Measurements from ENCODE around the gene GUK1.

GUK1 gene, protein sequence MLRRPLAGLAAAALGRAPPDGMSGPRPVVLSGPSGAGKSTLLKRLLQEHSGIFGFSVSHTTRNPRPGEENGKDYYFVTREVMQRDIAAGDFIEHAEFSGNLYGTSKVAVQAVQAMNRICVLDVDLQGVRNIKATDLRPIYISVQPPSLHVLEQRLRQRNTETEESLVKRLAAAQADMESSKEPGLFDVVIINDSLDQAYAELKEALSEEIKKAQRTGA
- 78.5 to 165 (median 110) reads per million in 17 experiments for total RNA-seq

DNA sequence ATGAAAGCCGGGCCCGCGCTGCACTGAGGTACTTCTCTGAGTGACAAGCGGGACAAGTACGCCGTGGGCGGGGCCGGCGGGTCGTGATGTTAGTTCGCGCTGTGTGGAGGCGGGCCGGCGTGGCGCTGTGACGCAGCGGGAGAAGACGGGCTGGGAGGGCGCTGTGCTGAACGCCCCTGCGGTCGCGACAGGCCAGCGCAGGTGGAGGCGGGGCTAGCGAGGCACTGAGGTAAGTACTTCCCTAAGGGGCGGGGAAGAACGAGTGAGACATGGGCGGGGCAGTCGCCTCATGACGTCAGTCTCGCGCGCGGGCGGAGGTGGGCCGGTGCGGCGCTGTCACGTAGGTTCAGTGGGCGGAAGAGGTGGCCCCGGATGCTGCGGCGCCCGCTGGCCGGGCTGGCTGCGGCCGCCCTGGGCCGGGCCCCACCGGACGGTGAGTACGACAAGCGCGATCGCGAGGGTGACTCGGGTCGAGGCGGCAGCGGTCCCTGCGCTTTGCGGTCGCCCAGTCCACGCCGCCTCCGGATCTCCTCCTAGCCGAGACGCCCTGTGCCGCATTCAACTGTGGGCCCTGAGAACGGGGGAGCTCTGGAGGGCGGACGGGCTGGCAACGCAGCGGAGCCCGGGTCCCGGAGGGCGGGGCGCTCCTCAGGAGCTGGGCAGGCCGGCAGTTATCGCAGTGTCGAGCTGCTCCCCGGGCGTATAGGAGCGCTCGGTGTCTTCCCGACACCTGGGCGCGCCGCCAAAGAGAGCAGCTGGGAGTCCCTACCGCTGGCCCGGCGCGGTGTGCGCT, at the start of gene GUK1:
GUK1 (plus strand) TSS at position 349 of the 793 bp plus-strand sequence; CDS start at position 373, 24 bp downstream.
- peak; percentile 100 for DNase-seq

DNA sequence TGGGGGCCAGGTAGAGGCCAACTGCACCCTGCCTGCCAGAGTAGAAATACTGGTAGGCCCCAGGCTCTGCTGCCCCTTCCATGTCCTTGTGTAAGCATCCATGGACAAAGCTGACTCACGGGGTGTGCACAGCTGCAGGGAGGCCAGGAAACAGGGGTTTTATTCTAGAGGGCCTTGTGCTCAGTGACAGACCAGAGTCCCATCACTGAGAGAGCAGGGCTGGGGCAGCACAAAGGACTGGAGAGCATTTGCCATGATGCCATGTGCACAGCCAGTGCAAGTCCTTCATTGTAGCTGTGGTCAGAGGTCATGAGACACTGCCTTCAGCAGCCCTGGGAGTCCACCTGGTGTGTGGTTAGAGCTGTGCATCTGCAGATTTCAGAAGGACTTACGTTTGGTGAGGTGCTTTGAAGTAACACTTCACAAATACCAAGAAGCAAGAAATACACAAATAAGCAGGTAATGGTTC, 49.4 kb upstream of the GUK1 start:
- no peak for DNase-seq

DNA sequence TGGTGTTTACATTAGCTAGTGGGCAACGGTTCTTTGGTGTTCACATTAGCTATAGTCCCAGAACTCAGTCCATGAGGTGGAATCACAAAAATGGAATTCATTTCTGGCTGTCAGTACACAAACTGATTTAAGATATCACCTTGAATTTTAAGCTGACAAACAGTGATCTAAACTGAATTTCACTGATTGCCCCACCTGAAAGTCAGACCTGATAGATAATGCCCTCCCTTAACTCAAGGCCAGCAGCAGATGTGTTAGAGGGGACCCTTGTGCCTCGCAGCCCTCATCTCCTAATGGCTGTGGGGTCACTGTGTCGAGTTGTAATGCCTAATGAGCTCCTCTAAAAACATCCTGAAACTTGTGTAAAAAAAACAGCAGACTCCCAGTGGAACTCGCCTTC, 49.0 kb upstream of the GUK1 start:
- DNase-seq: no peak

DNA sequence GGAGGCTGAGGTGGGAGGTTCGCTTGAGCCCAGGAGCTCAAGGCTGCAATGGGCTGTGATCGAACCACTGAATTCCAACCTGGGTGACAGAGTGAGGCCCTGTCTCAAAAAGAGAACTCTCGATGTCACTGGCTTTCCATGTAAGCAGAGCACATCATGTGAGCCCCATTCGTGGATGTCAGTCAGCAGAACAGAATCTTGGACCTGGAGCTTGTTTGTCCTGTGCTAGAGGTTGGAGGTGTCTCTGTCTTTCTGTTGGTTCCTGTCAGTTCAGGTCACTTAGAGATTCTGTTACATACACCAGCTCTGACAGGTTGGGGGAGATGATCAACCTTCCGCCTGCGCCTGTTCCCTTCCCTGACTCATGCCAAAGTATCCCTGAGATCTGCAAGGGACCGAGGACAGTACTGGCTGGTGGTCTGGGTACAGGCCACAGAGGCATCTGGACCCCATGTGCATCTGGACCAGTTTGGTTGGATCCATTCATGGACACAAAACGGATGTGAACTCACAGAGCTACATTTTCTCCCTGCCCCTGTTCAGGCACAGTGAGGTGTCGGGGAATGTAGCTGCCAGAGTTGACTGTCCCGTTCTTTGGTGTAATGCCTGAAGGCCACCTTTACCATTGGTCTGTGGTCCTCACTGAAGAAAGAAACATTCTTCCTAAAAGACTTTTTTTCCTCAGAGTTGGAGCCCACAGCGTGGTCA, 47.6 kb upstream of the GUK1 start:
- DNase-seq: no peak

DNA sequence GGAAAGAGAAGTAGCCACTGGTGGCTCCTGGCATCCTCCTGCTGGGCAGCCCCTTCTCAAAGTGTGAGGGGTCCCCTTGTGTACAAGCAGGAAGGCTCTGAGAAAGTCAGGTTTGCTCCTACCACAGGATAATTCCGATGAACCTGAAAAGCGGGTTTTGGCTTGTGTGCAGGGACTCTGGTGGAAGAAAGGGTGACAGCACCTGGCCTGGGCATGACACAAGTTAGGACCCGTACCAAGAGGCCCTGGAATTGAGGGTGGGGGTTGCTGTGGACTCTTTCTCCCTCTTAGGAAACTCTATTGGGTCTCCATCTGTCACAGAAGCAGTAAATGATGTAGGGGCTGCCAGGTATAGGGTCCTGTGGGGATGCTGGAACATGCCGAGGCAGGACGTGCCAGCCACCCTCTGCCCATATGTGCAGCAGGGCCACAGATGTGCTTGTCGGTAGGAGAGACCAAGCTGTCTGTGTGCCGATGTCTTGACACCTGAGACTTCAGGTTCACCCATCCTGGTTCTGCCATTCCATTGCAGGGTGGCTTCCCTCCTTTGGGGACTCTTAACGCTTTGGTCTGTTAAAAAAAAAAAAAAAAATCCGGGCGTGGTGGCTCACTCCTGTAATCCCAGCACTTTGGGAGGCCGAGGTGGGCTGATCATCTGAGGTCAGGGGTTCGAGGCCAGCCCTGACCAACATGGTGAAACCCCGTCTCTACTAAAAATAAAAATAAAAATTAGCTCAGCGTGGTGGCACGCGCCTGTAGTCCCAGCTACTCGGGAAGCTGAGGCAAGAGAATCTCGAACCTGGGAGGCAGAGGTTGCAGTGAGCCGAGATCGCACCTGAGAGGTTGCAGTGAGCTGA, 46.8 kb upstream of the GUK1 start:
- DNase-seq: no peak

DNA sequence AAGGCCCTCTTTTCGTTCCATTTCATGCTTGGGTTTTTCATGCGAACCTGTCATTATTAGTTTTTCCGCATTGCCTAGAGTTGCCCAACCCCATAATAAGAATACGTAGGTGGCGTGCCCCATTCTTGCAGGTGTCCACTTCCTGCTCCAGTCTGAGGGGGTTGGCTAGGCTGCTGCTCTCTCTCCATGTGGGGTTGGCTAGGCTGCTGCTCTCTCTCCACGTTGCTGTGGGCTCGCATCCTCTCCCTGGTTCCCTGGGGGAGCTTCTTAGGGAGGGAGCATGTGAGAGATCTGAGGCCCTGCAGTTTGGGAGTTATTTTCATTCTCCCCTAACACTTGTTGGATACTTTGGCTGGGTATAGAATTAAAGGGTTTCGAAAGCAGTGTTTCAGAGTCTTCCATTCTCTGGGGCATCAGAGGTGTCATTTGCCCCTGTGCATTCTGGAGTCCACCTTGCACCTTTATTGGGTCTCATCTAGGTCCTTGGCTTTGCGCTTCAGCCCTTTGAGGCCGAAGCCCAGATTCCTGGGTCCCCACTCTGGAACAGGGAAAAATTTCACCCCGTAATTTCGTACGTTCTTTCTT, 45.6 kb upstream of the GUK1 start:
- DNase-seq: no peak

DNA sequence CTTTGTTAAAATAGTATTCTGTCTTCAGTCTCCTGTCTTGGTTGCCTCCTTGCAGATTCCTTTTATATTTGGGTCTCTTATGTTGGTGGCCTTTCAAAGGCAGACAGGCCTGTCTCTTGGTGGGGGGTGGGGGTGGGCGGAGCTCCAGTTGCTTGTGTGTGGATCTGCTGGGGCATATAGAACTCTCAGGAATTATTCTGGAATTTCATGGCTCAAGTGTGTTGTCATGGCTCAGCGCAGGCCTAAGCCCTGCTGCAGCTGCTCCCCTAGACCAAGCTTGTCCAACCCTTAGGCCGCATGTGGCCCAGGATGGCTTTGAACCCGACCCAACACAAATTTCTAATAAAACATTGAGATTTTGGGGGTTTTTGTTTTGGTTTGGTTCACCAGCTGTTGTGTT, 44.9 kb upstream of the GUK1 start:
- DNase-seq: no peak

DNA sequence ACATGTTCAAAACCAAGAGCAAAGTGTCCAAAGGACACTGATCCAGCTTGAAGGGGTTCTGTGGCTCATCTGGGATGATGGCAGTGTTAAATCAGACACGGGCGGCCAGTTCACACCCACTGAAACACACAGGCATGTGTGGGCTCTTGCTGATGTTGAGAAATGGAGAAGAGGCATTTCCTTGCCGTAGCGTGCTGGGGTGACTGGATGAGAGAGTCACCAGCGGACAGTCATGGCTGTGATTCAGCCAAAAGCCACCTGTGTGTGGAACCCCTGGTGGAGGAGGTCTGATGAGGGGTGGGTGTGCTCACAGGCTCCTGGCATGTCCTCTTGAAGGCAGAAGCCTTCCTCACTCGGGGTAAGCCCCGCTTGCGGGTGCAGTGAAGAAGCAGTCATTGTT, 44.1 kb upstream of the GUK1 start:
- peak; percentile 47 to 74 (median 69) for DNase-seq

DNA sequence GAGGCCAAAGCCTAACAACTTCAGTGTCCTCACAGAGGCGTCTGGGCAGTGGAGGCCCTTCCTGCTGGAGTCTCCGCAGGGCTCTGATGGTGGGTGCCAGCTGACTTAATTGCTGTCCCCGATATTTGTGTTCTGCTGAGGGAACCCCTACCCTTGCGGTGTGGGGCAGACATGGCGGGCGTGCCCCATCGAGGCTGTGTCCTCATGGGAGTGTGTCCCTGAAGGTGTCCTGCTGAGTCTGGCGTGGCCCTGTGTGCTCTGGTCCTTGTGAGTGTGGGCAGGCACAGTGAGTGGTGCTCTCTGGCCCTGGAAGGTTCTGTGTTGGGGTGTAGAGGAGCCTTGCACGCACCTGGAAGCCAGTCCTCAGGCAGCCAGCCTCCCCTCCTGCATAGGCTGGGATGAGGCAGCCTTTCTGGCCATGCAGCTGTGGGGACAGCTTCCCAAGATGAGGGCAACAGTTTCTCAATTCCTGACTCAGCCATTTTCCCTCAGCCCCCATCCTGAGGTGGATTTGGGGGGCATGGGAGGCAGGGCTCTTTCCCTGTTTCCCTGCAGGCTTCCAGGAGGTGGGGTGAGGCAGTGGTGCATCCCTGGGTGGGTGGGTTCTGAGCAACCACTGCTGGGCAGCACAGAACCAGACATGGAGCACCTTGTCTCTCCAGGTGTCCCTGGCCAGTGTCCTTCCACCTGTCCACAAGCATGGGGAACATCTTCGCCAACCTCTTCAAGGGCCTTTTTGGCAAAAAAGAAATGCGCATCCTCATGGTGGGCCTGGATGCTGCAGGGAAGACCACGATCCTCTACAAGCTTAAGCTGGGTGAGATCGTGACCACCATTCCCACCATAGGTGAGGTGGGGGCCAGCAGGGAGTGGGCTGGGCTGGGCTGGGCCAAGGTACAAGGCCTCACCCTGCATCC, 43.4 kb upstream of the GUK1 start:
- DNase-seq: no peak

DNA sequence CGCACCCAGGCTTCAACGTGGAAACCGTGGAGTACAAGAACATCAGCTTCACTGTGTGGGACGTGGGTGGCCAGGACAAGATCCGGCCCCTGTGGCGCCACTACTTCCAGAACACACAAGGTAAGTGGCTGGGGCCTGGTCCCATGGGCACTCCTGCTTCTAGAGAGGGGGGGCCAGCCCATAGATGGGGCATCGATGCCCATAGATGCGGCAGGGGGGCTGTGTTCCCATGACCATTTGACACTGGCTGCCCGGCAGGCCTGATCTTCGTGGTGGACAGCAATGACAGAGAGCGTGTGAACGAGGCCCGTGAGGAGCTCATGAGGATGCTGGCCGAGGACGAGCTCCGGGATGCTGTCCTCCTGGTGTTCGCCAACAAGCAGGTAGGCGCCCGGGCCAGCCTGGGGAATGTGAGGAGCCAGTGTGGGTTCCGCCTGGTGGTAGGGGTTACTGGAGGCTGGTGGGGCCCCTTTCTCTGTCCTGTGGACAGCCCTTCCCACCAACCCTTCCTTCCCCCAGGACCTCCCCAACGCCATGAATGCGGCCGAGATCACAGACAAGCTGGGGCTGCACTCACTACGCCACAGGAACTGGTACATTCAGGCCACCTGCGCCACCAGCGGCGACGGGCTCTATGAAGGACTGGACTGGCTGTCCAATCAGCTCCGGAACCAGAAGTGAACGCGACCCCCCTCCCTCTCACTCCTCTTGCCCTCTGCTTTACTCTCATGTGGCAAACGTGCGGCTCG, 42.6 kb upstream of the GUK1 start:
- DNase-seq: no peak

DNA sequence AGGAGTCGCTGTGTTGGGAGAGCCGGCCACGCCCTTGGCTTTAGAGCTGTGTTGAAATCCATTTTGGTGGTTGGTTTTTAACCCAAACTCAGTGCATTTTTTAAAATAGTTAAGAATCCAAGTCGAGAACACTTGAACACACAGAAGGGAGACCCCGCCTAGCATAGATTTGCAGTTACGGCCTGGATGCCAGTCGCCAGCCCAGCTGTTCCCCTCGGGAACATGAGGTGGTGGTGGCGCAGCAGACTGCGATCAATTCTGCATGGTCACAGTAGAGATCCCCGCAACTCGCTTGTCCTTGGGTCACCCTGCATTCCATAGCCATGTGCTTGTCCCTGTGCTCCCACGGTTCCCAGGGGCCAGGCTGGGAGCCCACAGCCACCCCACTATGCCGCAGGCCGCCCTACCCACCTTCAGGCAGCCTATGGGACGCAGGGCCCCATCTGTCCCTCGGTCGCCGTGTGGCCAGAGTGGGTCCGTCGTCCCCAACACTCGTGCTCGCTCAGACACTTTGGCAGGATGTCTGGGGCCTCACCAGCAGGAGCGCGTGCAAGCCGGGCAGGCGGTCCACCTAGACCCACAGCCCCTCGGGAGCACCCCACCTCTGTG, 41.7 kb upstream of the GUK1 start:
- DNase-seq: no peak

DNA sequence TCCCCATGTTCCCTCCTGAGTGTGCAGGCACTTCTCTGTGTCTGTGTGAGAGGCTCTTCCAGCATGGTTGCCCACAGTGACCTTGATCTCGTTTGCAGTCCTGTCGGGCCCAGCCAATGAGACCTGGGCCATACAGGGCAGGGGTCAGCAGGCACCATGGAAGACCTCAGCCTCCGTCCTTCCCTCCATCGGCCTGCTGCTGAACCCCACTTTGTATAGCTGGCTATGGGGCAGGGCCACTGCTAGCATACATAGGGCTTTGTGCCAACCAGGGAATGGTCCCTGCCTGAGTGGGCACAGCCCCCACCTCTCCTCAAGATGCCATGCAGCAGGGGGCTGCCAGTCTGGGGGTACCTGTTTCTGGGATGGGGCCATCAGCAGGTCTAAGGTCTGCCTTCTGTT, 40.7 kb upstream of the GUK1 start:
- no peak for DNase-seq

DNA sequence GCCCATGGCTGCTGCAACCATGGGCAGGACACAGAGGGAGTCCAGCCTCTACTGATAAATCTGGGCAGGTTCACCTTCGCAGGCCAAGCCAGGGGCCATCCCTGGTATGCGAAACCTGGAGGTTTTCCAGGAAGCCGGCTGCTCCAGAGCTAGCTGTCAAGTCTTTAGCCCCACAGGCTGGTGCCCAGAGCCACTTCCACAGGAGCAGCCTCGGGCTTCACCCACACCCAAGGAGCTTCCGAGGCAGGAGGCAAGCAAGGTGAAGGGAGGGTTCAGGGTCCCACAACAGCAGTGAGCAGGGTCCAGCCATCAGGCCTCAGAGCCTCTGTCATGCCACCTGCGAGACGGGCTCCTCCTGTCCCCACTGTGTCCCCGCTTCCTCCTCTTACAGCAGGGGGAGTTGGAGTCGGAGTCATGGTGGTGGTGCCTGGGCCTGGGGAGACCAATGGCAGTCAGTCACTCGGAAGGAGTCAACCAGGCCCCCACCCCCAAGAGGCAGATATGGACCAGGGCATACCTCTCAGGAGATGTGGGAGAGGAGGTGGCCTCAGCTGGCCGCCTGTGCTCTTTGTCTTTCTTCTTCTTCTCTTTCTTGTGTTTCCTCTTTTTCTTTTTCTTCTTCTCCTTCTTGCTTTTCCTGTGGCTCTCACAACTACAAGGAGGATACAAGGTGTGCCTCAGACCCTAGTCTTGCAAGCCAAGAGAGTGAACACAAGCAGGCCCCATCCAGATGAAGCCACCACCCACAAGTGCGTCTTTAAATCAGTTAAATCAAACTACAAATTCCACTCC, 39.1 kb upstream of the GUK1 start:
- no peak for DNase-seq

DNA sequence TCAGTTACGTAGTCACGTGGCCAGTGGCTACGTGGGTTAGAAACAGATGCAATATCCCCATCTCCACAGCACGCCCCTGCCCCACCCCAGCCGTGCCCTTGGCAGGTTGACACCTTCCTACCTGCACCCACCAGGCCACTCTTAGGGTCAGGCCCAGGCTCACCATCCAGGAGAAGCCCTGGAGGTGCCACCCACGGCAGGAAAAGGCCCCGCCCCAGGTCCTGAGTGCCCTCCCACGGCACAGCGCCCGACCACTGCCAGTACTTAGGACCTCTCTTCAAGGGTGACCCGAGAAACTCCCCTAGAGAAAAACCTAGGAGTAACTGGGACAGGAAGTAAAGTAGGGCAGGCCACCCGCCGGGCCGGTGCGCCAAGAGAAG, 38.5 kb upstream of the GUK1 start:
- DNase-seq: peak in 2 of 4 experiments; percentile 30 to 31

DNA sequence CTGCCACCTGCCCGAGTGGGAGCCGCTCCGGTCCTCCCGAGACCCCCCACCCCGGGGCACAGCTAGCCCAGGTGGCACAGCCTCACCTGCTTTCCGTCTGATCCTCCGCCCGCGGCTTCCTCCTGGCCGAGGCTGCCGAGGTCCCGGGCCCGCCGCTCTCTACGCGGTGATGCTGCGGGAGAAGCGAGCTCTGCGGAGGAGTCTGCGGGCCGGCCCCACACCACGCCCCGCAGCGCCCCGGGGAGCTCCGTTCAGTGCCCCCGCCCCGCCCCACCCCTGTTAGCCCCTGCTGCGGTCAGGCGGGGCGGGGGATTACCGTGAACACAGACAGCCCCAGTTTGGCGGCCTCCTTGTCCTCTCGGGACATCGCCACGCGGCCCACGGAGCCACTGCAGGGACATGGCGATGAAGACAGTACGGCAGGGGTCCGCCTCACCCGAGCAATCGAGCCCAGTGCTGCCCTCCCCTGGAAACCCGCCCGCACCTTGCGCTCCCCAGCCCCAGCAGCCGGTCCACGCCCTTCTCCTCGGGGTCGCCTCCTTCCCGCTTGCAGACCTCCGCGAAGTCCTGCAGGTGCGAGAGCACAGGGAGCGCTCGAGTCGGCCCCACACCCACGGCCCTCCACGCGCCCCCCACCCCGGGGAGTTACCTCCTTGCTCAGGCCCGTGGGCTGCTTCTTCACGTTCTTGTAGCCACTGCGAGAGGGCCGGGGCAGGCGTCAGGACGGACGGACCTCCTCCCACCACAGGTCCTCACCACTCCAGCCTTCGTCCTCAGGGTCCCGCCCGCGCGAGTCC, 37.9 kb upstream of the GUK1 start:
- peak in 3 of 4 experiments; percentile 46 to 67 (median 51) for DNase-seq

DNA sequence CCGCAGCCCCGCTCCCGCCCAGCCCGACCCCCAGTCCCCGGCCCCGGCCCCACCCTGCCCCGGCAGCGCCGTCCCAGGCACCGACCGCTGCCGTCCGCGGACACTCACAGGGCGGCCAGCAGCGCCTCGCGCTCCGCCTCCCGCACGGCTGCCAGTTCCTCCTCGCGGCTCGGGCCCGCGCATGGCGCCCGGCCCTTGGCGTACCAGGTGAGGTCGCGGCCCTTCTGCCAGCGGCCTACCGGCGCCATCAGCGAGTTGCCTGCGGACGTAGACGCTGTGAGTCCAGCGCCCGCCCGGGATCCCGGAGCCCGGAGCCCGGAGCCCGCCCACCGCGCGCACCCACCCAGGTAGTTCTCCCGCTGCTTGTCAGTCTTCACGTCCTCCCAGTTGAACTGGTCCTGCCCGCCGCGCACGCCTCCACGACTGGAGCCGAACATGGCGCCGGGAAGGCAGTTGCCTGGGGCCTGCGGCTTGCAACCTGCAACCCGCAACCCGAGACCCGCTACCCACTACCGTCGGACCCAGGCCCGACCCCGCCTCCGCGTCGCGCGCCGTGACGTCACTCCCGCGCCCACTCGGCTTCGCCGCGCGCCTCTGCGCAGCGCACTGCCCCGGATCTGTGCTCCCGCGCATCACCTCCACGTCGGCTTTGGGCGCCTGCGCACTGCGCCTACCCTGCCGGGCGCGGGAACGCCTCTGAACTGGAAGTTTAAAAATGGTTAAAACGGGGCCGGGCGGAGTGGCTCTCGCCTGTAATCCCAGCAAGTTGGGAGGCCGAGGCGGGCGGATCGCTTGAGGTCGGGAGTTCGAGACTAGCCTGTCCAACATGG, 37.1 kb upstream of the GUK1 start, which contains the start of gene C1orf35:
C1orf35 (minus strand) TSS at position 535 of the 830 bp plus-strand sequence; CDS start at position 437, 98 bp downstream.
- peak; percentile 96 to 99 (median 98) for DNase-seq

Data from suppressor macrophage (primary cell).